Activated CD4-positive, alpha-beta T cell treated with anti-CD3 and anti-CD28 coated beads, Interleukin-2, amount 50 U/mL, for 48 hours (primary cell): Measurements from ENCODE around the gene KLHDC7B.
"Not testable (repeated sequence)": the region's sequence is repeated elsewhere in the genome, so short reads cannot be mapped to it uniquely, and the experiment has no call there.

Source experiments
- DNase-seq, 2 experiments: peaks; one replicate each; pipeline ENCODE4 v3.0.0-alpha.2; 2020

KLHDC7B gene

DNA sequence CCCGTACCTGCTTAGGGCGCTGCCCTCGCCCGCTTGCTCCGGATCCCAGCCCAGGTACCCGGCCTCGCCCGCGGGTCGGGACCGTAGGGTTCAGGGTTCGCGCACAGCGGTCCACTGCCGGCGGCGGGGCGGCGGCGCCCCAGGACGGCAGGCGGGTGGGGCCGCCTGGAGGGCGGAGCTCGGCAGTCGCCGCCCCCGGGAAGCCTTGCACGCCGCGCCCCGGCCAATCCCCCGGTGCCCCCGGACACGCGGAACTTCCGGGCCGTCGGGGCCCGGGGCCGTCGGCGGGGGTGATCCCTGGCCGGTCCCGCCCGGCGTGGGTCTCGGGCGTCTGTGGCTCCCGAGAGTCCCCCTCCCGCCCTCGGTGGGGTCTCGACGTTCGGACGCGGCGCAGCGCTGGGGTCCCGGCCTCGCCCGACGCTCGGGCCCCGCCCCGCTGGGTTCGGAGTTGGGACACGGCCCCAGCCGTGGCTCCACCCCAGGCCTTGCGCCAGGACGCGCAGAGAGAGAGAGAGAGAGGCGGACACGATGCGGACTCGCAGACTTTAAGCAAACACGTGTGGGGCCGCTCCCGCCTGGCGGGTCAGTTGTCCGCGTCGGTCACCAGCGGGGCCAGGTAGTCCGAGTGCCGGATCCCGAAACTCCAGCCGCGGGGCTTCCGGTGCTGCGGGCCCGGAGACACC lies 15.7 kb upstream of the KLHDC7B start, which contains the start of gene TYMP:
Gene TYMP, minus strand, starts transcription at position 116 of the 683 bp plus-strand sequence. CDS start 303 bp downstream, outside the sequence.
- DNase-seq, result peak; percentile 77 to 79

- no peak for DNase-seq
These were observed 15.2 kb upstream of the KLHDC7B start for GRCh38 chr22:50530580-50530876.

GRCh38 chr22:50530877-50531545 lies 14.7 kb upstream of the KLHDC7B start:
- DNase-seq, result peak; percentile 86 to 91

- DNase-seq, result peak; percentile 75 to 81
These were observed 14.1 kb upstream of the KLHDC7B start for GRCh38 chr22:50531546-50531961.

DNA sequence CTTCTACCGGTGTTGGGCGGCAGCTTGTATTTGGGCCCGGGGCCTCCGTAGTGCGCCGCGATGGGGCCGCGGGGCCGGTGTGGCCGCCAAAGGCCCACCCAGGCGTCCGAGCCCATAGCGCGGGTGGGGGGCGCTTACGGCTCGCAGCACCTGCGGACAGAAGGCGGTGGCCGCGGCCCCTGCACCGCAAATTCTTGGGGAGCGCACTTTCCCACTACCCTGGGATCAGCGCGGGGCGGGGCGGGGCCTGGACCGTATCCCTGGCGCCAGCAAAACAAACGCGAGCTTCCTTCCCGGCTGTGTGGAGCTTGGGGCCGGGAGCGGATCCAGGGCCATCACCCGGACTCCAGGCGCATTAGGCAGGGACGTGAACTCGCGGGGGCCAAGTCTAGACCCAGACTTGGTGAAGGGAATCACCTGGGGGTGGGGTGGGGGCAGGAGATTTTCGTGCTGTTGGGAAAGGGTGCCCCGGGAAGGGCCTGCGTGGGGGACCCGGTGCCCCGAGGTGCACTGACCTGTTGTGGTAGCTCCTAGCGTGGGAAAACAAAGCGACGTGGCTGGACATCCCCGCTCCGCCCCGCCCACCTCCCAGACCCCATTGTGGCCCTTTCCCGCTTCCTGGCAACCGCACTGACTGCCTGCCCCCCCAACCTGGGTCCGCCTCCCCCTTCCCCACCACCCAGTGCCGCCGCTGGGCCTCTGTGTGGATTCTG lies 13.6 kb upstream of the KLHDC7B start:
- DNase-seq, result peak in 1 of 2 experiments; percentile 54

- no peak for DNase-seq
These were observed 12.6 kb upstream of the KLHDC7B start for GRCh38 chr22:50532824-50533796.

DNA sequence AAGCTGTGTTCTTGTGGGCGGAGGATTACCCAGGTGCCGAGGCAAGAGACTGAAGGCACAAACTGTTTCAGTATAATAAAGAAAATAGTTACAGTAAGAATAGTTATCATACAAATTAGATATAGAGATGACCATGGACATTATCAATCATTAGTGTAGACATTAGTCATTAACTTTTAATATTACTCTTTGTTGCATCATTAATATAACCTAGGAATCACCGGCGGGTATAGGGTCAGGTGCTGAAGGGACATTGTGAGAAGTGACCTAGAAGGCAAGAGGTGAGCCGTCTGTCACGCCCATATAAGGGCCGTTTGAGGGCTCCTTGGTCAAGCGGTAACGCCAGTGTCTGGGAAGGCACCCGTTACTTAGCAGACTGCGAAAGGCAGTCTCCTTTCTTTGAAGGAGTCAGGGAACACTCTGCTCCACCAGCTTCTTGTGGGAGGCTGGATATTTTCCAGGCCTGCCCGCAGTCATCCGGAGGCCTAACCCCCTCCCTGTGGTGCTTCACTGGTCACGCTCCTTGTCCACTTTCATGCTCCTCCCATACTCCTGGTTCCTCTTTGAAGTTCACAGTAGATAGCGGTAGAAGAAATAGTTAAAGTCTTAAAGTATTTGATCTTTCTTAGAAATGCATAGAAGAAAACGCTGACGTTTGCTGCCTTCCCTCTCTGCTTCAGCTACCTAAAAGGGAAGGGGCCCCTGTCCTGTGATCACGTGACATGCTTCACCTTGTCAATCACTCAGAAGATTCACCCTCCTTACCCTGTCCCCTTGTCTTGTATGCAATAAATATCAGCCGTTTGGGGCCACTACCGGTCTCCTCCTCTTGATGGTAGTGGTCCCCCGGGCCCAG lies 11.6 kb upstream of the KLHDC7B start:
- DNase-seq, result not testable (repeated sequence)

- no peak for DNase-seq
These were observed 10.6 kb upstream of the KLHDC7B start for GRCh38 chr22:50535113-50535512.

- DNase-seq, result no peak
These were observed 9.5 kb upstream of the KLHDC7B start for GRCh38 chr22:50536226-50536625.

DNA sequence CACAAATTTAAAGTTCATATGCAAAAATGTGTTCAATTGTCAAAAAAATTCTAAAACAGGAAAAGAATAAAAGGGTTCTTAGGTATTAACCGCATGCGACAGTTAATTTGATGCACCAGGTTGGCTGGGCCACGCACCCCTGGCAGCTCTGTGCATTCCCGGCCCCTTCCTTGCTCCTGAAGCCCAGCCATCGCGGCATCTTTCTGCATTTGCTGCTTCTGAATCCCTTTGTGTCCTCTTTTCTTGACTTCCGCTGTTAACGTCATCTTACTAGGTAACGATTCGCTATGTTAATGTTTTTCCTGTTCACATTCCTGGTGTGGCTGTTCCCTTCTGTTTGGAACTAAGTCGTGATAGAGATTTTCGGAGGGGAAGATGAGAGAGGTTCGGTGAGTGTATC lies 7.9 kb upstream of the KLHDC7B start:
- DNase-seq, result no peak

- no peak for DNase-seq
These were observed 5.3 kb upstream of the KLHDC7B start for GRCh38 chr22:50540381-50540780.

GRCh38 chr22:50541667-50542026 lies 4.1 kb upstream of the KLHDC7B start:
- peak in 1 of 2 experiments; percentile 58 for DNase-seq

DNA sequence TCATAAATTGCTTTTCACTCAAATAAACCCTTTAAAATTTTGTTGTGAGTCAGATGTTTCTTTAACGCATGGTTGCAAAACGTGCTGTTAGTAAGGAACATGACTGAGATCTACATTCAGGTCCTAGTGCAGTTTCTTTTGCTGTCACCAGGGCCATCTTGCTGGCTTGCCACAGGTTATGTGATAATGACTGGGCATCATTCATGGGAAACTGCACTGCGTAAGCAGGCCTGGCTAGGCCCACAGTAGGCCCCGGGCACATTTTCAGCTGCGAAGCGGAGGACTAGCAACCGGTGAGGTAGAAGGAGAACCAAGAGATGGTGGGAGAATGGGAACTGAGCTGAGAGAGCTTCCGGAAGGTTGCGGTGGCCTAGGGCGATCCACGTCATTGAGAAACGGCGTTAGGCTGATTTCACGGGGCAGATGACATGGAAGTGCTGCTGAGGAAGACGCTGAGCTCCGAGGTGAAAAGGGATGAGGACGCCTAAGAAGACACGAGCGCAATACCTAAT lies 3.2 kb upstream of the KLHDC7B start:
- DNase-seq, result peak in 1 of 2 experiments; percentile 66

GRCh38 chr22:50544078-50544745 lies 1.5 kb upstream of the KLHDC7B start:
- peak; percentile 89 to 90 for DNase-seq

GRCh38 chr22:50544746-50545253 lies 899 bp upstream of the KLHDC7B start:
- peak in 1 of 2 experiments; percentile 51 for DNase-seq

GRCh38 chr22:50546326-50547262 lies 895 bp downstream of the KLHDC7B start:
- DNase-seq, result no peak

DNA sequence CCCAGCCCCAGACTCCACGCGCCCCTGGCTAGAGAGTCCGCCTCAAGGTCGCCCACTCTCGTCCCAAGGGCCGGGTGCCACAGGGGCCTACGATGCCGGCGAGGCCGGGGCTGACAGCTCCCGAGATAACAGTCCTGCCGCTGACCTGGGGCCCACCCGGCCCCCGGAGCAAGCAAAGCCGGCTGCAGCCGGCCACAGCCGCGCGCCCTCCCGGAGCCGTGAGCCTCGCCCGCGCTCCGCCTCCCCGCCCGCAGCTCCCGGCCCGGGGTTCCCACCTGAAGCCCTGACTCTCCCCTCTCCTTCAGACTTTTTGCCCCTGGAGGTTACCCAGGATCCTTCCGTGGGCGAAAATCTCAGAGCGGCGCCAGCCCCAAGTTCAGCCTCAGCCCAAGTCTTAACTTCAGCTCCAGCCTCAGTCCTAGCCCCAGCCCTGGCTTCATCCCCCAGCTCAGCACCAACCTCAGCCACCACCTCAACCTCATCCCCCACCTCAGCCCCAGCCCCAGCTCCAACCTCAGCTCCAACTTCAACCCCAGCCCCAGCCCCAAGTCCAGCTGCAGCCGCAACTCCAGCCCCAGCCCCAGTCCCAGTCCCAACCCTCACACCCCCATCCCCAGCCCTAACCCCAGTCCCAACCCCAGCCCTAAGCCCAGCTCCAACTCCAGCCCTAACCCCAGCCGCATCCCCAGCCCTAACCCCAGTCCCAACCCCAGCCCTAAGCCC lies 1.7 kb downstream of the KLHDC7B start:
- no peak for DNase-seq

- peak; percentile 65 to 67 for DNase-seq
These were observed 2.6 kb downstream of the KLHDC7B start for GRCh38 chr22:50548040-50548920.
